ENCODE measurements around the gene TECPR2.
"Not testable (repeated sequence)": the region's sequence is repeated elsewhere in the genome, so short reads cannot be mapped to it uniquely, and the experiment has no call there.

Gene TECPR2

DNA sequence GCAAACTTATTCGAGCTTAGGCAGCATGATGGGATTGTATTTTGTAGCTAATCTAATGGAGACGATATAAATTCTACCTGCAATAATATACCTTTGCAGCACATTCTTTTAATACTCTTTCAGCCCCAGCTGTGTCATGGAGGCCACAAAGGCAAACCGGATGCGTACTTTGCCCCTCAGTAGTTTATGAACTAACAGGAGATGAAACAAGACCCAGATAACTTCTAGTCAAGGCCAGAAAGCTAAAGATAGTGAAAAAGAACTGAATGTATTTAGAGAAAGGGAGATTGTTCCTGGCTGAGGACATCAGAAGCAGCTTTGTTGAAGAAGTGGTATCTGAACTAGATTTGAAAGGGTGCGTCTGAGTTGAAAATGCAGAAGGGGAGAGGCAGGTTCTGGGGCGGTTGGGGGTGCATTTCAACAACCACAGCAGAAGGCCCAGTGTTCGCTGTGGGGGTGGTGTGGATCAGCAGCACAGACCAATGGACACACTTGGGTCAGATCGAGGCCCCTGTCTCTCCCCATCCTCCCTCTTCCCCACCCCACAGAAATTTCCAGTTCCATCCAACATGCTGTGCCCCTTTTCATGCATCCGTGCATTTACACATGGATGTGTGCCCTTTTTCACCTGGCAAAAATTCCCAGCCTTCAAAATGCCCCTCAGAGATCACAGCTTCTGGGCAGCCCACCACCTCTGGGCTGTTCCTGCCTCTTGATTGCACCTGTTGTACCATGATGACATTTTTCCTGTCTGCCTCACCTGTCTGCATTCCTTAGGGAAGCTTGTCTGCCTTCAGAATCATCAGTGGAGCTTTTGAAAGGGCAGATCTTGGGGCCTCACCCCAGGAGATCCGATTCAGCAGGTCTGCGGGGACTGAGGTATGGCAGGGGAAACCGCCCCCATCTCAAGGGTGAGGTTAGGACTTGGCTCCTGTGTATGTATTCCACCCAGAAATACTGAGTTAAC is 41.0 kb upstream of the TECPR2 start:
- H3K4me1 ChIP-seq, result peaks cover 13% of the 10 kb centered on the region
- H3K27me3 ChIP-seq (ENCODE audit: low read depth), result no peaks in the 10 kb centered on the region
- in situ Hi-C loops (cut with MboI; ENCODE audit: low sequenced_read_pairs), result loop anchor here (25.0 kb wide), 1 partner anchor 184 kb away; the partner anchor contains the start of gene WDR20

DNA sequence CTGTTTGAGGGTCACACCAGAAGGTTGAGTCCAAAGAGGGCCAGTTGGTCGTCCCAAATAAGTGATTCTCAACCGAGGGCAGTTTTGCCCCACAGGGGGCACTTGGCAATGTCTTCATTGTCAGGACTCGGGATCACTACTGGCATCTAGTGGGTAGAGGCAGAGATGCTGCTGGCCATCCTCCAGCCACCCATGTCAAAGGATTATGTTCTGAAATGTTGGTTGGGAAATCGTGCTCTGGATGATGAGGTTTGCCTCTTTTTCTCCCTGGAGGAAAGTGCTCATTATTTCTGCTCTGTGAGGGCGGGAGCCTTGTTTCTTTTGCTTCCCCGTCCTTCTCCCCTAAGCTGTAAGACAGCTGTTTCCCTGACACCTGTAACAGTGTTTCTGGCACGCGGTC is 39.6 kb upstream of the TECPR2 start:
- H3K4me1 ChIP-seq, result peaks cover 6% of the 10 kb centered on the region
- peak in 1 of 2 experiments; percentile 55 for DNase-seq (ENCODE audit: low spot score in 2 of 2)
- no peaks in the 10 kb centered on the region for H3K27me3 ChIP-seq (ENCODE audit: low read depth)
- H3K4me3 ChIP-seq, result no peak overlapping the region
- peaks cover 13% of the 10 kb centered on the region; the same call in 1 of the 2 replicates for H3K36me3 ChIP-seq (replicated peaks)
- no peaks in the 10 kb centered on the region for H3K9me3 ChIP-seq
- in situ Hi-C loops (cut with MboI; ENCODE audit: low sequenced_read_pairs), result loop anchor here (25.0 kb wide), 1 partner anchor 186 kb away; the partner anchor contains the start of gene WDR20

More for the DNA sequence above, 41.0 kb upstream of the TECPR2 start:
- no peaks in the 10 kb centered on the region for H3K9me3 ChIP-seq
- peaks cover 13% of the 10 kb centered on the region; the same call in 1 of the 2 replicates for H3K36me3 ChIP-seq (replicated peaks)
- H3K4me3 ChIP-seq, result no peak overlapping the region
- no peak for DNase-seq (ENCODE audit: low spot score in 2 of 2)

DNA sequence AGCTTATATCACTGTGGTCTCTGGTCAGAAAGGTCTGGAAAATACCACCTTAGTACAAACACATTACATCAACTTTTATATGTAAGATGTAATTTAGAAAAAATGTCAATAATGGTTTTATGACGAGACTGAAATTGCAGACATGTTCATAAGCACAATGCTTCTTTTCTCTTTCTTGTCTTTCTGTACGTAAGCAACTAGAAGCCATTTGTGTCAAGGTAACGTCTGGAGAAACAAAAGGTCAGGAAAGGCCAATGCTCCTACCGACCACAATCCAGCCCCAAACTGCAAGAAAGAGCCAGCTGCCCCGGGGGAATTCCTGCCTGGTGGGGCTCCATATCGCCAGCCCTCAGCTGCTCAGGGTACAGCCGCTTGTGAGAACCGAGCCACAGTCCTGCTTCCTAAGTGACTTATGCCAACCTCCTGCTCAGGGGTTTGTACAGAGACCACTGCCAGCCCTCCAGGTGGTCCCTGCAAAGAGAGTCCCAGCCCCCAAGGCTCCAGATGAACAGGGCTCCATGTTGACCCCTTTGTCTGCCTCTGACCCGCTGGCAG is 36.9 kb upstream of the TECPR2 start:
- DNase-seq (ENCODE audit: low spot score in 2 of 2), result no peak
- no peak overlapping the region for H3K4me3 ChIP-seq
- in situ Hi-C loops (cut with MboI; ENCODE audit: low sequenced_read_pairs), result no loop called here

DNA sequence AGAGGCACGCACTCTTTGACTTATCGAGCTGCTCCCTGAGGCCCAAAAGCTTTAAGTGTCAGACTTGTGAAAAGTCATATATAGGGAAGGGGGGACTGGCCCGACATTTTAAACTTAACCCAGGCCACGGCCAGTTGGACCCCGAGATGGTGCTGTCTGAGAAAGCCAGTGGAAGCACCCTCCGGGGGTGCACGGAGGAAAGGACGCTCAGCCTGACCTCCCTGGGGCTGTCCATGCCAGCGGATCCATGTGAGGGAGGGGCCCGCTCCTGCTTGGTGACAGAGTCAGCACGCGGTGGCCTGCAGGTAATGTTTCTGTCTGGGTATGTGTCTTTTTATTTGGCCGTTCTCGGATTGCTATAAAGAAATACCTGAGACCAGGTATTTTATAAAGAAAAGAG is 36.2 kb upstream of the TECPR2 start:
- H3K4me1 ChIP-seq, result no peaks in the 10 kb centered on the region
- in situ Hi-C loops (cut with MboI; ENCODE audit: low sequenced_read_pairs), result no loop called here
- peaks cover 15% of the 10 kb centered on the region for H3K36me3 ChIP-seq (replicated peaks)
- DNase-seq (ENCODE audit: low spot score in 2 of 2), result no peak
- H3K9me3 ChIP-seq, result no peaks in the 10 kb centered on the region
- no peak overlapping the region for H3K4me3 ChIP-seq
- H3K27me3 ChIP-seq (ENCODE audit: low read depth), result no peaks in the 10 kb centered on the region

More for the DNA sequence above, 36.9 kb upstream of the TECPR2 start:
- Histone ChIP-seq H3K27me3 (ENCODE audit: low read depth) (no peaks in the 10 kb centered on the region), H3K36me3 (replicated peaks) (peaks cover 13% of the 10 kb centered on the region; the same call in 1 of the 2 replicates), H3K9me3 (no peaks in the 10 kb centered on the region), H3K4me1 (no peaks in the 10 kb centered on the region)

DNA sequence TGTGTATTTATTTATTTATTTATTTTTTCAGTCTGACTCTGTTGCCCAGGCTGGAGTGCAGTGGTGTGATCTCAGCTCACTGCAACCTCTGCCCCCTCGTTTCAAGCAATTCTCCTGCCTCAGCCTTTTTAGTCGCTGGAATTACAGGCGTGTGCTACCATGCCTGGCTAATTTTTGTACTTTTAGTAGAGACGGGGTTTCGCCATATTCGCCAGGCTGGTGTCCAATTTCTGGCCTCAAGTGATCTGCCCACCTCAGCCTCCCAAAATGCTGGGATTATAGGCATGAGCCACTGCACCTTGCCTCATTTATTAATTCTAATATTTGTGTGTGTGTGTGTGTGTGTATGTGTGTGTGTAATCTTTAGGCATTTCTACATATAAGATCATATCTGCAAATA is 33.4 kb upstream of the TECPR2 start:
- H3K27me3 ChIP-seq (ENCODE audit: low read depth); DNase-seq (ENCODE audit: low spot score in 2 of 2); in situ Hi-C loops (cut with MboI; ENCODE audit: low sequenced_read_pairs); H3K4me3 ChIP-seq; H3K4me1 ChIP-seq; H3K9me3 ChIP-seq: not testable (repeated sequence)
- peaks cover 26% of the 10 kb centered on the region for H3K36me3 ChIP-seq (replicated peaks)

DNA sequence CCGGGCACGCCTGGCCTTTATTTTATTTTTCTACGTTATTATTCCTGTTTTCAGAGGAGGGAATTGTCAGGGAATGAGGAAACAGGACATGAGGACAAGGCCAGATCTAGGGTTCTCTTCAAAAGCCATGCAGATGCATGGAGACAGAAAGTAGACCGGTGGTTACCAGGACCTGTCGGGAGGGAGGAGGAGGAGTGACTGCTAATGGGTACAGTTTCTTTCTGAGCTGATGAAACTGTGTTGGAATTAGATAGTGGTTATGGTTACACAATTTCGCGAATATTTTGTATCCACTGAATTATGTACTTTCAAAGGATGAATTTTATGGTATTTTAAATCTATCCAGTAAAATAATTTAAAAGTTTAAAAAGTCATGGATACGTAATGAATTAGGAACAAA is 31.9 kb upstream of the TECPR2 start:
- no peak overlapping the region for H3K4me3 ChIP-seq

DNA sequence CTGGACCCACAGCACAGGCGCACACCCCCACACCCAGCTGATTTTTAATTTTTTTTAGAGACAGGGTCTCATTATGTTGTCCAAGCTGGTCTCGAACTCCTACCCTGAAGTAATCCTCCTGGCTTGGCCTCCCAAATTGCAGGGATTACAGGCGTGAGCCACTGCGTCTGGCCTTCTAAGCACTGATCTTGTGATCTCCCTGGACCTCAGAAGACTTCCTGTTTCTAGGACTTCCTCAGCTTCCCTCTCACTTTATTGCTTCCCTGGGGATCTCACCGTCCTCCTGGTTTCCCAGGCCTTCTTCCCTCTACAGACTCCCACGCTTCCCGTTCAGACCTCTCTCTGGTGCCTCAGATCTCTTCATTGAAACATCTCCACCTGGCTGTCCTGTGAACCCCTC is 29.4 kb upstream of the TECPR2 start:
- H3K9me3 ChIP-seq, result no peaks in the 10 kb centered on the region
- in situ Hi-C loops (cut with MboI; ENCODE audit: low sequenced_read_pairs), result no loop called here
- DNase-seq (ENCODE audit: low spot score in 2 of 2), result no peak

More for the DNA sequence above, 31.9 kb upstream of the TECPR2 start:
- no peaks in the 10 kb centered on the region for H3K9me3 ChIP-seq
- H3K4me1 ChIP-seq, result no peaks in the 10 kb centered on the region
- in situ Hi-C loops (cut with MboI; ENCODE audit: low sequenced_read_pairs), result no loop called here
- no peaks in the 10 kb centered on the region for H3K27me3 ChIP-seq (ENCODE audit: low read depth)
- no peak for DNase-seq (ENCODE audit: low spot score in 2 of 2)
- H3K36me3 ChIP-seq (replicated peaks), result peaks cover 37% of the 10 kb centered on the region

DNA sequence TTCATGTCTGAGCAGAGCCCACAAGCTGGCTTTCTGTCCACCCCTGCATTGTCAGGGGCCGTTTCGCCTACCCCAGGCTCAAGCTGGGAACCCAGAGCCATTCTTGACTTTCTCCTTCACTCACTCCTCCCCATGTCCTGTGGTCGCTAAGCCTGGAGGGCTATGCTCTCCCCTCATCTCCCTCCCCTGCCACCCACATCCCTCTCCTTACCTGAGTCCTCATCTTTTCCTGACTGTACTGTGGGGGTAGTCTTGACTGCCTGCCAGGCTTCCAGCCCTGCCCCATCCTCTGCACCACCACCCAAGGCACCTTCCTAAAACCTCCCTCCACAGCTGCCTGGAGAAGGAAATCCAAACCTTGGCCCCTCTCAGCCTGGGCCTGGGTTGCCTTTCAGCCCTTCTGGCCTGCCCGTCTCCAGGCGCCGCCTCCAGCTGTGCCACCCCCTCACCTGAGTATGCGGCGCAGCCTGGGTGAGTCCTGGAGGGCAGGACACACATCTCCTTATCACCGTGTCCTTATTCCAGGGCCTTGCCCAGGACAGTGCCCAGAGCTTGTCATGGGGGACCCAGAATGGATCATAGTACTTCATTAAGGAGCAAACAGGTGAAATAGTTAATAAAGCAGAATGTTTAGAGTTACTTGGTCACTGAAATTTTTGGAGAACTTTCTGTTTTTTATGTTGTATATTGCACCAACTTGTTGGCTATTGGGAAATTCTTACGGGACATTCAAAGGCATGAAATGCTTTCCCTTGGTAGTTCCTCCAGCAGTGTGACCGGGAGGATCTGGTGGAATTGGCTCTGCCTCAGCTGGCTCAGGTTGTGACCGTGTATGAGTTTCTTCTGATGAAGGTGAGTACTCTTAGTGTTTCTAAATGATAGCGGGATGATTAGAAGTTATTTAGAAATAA is 28.7 kb upstream of the TECPR2 start:
- no peak for DNase-seq (ENCODE audit: low spot score in 2 of 2)
- Histone ChIP-seq H3K9me3 (no peaks in the 10 kb centered on the region), H3K27me3 (ENCODE audit: low read depth) (no peaks in the 10 kb centered on the region), H3K36me3 (replicated peaks) (peaks cover 54% of the 10 kb centered on the region), H3K4me3 (no peak overlapping the region), H3K4me1 (no peaks in the 10 kb centered on the region)
- in situ Hi-C loops (cut with MboI; ENCODE audit: low sequenced_read_pairs), result no loop called here

More for the DNA sequence above, 29.4 kb upstream of the TECPR2 start:
- Histone ChIP-seq H3K4me1 (no peaks in the 10 kb centered on the region), H3K27me3 (ENCODE audit: low read depth) (no peaks in the 10 kb centered on the region), H3K4me3 (no peak overlapping the region), H3K36me3 (replicated peaks) (peaks cover 48% of the 10 kb centered on the region)

DNA sequence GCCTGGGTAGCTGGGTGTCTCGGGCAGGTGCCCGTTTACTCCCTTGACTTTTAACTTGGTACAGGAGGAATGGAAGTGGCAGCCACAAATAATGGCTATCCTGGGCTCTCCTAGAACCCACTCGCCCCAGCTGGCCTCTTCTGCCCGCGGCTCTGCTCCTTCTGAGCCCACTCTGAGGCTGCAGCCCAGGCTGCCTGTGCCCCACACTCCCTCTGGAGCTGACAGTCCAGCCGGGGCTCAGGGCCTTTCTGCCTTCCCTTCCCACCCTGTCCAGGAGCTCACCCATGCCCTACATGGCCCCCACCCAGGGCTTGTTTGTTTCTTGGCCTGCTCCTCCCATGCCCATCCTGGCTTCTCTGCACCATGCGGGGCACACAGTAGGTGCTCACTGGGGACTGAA is 27.6 kb upstream of the TECPR2 start:
- DNase-seq (ENCODE audit: low spot score in 2 of 2), result no peak
- Histone ChIP-seq H3K4me1 (no peaks in the 10 kb centered on the region), H3K4me3 (no peak overlapping the region), H3K9me3 (no peaks in the 10 kb centered on the region), H3K27me3 (ENCODE audit: low read depth) (no peaks in the 10 kb centered on the region), H3K36me3 (replicated peaks) (peaks cover 61% of the 10 kb centered on the region)
- in situ Hi-C loops (cut with MboI; ENCODE audit: low sequenced_read_pairs), result no loop called here

DNA sequence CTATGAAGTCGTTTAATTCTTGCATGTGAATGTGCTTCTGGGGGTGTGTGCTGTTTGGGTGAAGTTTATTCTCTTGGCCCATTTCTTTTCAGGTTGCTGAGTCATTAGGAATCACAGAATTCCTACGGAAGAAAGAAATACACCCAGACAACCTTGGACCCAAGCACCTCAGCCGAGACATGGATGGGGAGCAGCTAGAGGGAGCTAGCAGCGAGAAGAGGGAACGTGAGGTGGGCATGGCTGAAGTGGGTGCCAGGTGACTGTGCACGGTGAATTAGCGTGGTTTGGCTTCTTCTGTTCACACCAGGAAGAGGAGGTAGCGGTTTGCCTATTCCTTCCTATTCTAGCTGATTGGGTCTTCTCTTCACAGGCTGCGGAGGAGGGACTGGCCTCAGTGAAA is 24.0 kb upstream of the TECPR2 start:
- no peaks in the 10 kb centered on the region for H3K27me3 ChIP-seq (ENCODE audit: low read depth)
- H3K4me3 ChIP-seq, result no peak overlapping the region
- no peak for DNase-seq (ENCODE audit: low spot score in 2 of 2)
- in situ Hi-C loops (cut with MboI; ENCODE audit: low sequenced_read_pairs), result no loop called here
- no peaks in the 10 kb centered on the region for H3K9me3 ChIP-seq
- no peaks in the 10 kb centered on the region for H3K4me1 ChIP-seq
- H3K36me3 ChIP-seq (replicated peaks), result peaks cover 70% of the 10 kb centered on the region

DNA sequence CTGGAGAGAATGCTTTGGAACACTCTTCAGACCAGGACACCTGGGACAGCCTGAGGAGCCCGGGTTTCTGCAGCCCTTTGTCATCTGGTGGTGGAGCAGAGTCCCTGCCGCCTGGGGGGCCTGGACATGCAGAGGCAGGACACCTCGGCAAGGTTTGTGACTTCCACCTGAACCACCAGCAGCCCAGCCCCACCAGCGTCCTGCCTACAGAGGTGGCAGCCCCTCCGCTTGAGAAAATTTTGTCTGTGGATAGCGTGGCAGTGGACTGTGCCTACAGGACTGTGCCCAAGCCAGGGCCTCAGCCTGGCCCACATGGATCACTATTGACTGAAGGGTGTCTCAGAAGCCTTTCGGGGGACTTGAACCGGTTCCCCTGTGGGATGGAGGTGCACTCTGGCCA is 21.2 kb upstream of the TECPR2 start:
- Histone ChIP-seq H3K4me3 (no peak overlapping the region), H3K9me3 (no peaks in the 10 kb centered on the region), H3K4me1 (no peaks in the 10 kb centered on the region), H3K36me3 (replicated peaks) (peaks cover 67% of the 10 kb centered on the region), H3K27me3 (ENCODE audit: low read depth) (no peaks in the 10 kb centered on the region)
- no peak for DNase-seq (ENCODE audit: low spot score in 2 of 2)
- in situ Hi-C loops (cut with MboI; ENCODE audit: low sequenced_read_pairs), result no loop called here

DNA sequence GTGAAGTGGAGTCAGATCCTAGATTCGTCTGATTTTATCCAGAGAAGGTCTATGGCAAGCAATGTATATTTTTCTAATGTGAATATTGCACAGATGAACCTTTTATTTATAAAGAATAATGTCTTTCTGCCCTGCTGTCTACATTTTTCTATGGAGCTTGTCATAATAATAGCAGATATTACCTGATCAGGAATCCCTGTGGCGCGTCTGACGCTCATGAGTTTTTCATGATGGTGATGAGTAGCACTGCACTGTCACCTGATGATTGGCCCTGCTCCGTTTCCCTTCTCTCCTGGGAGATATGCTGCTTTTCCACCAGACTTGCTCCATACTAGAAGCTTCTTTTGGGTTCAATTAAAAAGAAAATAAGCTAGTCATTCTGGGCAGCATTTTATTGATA is 20.5 kb upstream of the TECPR2 start:
- H3K36me3 ChIP-seq (replicated peaks), result peaks cover 68% of the 10 kb centered on the region
- in situ Hi-C loops (cut with MboI; ENCODE audit: low sequenced_read_pairs), result no loop called here

DNA sequence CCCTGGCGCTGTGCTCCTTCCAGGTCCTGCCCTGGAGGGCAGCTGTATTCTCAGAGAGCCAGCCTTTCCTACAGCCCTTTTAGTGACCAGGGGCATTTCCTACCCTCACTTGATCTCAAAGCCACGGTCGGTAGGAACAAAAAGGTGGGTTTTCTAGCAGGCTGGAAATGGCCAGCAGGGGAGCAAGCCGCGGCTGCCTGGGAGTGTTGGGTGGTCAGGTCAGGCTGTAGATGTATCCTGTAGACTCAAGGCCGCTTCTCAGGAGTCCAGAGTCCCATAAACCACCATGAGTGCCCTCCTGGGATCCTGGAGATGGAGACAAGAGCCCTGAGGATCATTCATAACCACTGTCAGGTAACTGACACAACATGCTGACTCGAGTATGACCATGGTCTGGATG is 18.7 kb upstream of the TECPR2 start:
- Histone ChIP-seq H3K9me3 (no peaks in the 10 kb centered on the region), H3K4me3 (no peak overlapping the region), H3K4me1 (no peaks in the 10 kb centered on the region), H3K27me3 (ENCODE audit: low read depth) (no peaks in the 10 kb centered on the region), H3K36me3 (replicated peaks) (peaks cover 69% of the 10 kb centered on the region)
- in situ Hi-C loops (cut with MboI; ENCODE audit: low sequenced_read_pairs), result no loop called here
- DNase-seq (ENCODE audit: low spot score in 2 of 2), result no peak

More for the DNA sequence above, 20.5 kb upstream of the TECPR2 start:
- H3K9me3 ChIP-seq, result no peaks in the 10 kb centered on the region
- no peak overlapping the region for H3K4me3 ChIP-seq
- H3K4me1 ChIP-seq, result no peaks in the 10 kb centered on the region
- DNase-seq (ENCODE audit: low spot score in 2 of 2), result no peak
- no peaks in the 10 kb centered on the region for H3K27me3 ChIP-seq (ENCODE audit: low read depth)
